Activated B cell treated with CpG ODN at 0.5 μM for 24 hours (primary cell): ENCODE results near the gene MAGIX. TPM values are rescaled to one million over a fixed set of nuclear protein-coding genes. Genes with fewer than 3 reads are reported as not detected.

Source experiments
- ATAC-seq: fragments of 200-7000 bp; cut with Tn5 transposase; one replicate; pipeline ENCODE4 v1.10.0; 2021; ENCODE audit warnings: low read depth, mild to moderate bottlenecking, moderate library complexity
- CTCF ChIA-PET: fragments of 350-600 bp; sonication (Branson Sonifier 250); formaldehyde crosslinking; loops from one replicate; lab custom pipeline; 2021; ENCODE audit warnings: antibody characterized with exemption; lab: Charles Lee
- POLR2A ChIA-PET: fragments of 350-600 bp; sonication (Branson Sonifier 250); formaldehyde crosslinking; loops from one replicate; lab custom pipeline; 2021; ENCODE audit warnings: antibody characterized with exemption; lab: Charles Lee
- DNase-seq: peaks from one replicate; pipeline ENCODE4 v3.0.0; 2022
- H3K27ac Mint-ChIP-seq: one replicate; pipeline ENCODE4 v1.8.0; 2020; ENCODE audit warnings: mixed read lengths
- H3K27me3 Mint-ChIP-seq: one replicate; pipeline ENCODE4 v1.8.0; 2021; ENCODE audit warnings: mixed read lengths
- H3K36me3 Mint-ChIP-seq: one replicate; pipeline ENCODE4 v1.8.0; 2021; ENCODE audit warnings: low read depth, mixed read lengths
- H3K4me1 Mint-ChIP-seq: one replicate; pipeline ENCODE4 v1.8.0; 2021; ENCODE audit warnings: mixed read lengths
- H3K4me3 Mint-ChIP-seq: one replicate; pipeline ENCODE4 v1.8.0; 2020; ENCODE audit warnings: mild to moderate bottlenecking, mixed read lengths
- H3K9me3 Mint-ChIP-seq: one replicate; pipeline ENCODE4 v1.8.0; 2020; ENCODE audit warnings: mixed read lengths
- CTCF ChIP-seq: fragments of 200-600 bp; IDR thresholded peaks from one replicate; pipeline ENCODE4 v1.8.0; 2022; ENCODE audit warnings: antibody characterized with exemption, mild to moderate bottlenecking
- intact Hi-C: fragments of 100-400 bp; cut with micrococcal nuclease; formaldehyde crosslinking; loops from one replicate; pipeline ENCODE4 v1.15.1; 2024
- total RNA-seq: library from RNA; stranded (reverse); gene quantifications from 2 replicates; pipeline ENCODE4 v1.2.3, GENCODE V29; 2022

MAGIX gene
- total RNA-seq, 1 donor from 2014 or later, result 1.5 TPM

GRCh38 chrX:49214996-49215526, 52.5 kb downstream of the MAGIX start:
- H3K9me3 Mint-ChIP-seq, result no peaks in the 10 kb centered on the region
- H3K27me3 Mint-ChIP-seq, result no peaks in the 10 kb centered on the region
- DNase-seq (no peak), ATAC-seq (no peak)
- H3K36me3 Mint-ChIP-seq, result peaks cover 1% of the 10 kb centered on the region
- ChIA-PET CTCF (no interaction called here), POLR2A (no interaction called here)
- intact Hi-C loops, result no loop called here
- H3K4me3 Mint-ChIP-seq, result no peak overlapping the region
- H3K27ac Mint-ChIP-seq, result no peak overlapping the region
- no peak for TF ChIP-seq CTCF
- H3K4me1 Mint-ChIP-seq, result no peaks in the 10 kb centered on the region

Other genes starting within 250 kb of the MAGIX start
- gene PIM2, start 243.7 kb upstream of the MAGIX start, total RNA-seq, result 321 and 351 TPM in 2 replicates
- gene OTUD5, start 205.2 kb upstream of the MAGIX start, total RNA-seq, result 76.0 and 78.1 TPM in 2 replicates
- 0.66 and 1.8 TPM in 2 replicates for gene KCND1, start 190.9 kb upstream of the MAGIX start, total RNA-seq
- gene GRIPAP1, start 160.5 kb upstream of the MAGIX start, total RNA-seq, result 97.3 and 117 TPM in 2 replicates
- gene TFE3, start 119.4 kb upstream of the MAGIX start, total RNA-seq, result 31.1 and 33.3 TPM in 2 replicates
- 7.9 and 8.9 TPM in 2 replicates for gene CCDC120, start 103.8 kb upstream of the MAGIX start, total RNA-seq
- gene PRAF2, start 88.8 kb upstream of the MAGIX start, total RNA-seq, result 10.6 and 11.6 TPM in 2 replicates
- 48.8 and 55.8 TPM in 2 replicates for gene WDR45, start 82.9 kb upstream of the MAGIX start, total RNA-seq
- gene GPKOW, start 39.0 kb upstream of the MAGIX start, total RNA-seq, result 18.7 and 19.6 TPM in 2 replicates
- gene PLP2, start 9.1 kb downstream of the MAGIX start, total RNA-seq, result 97.2 and 111 TPM in 2 replicates
- 11.8 and 13.8 TPM in 2 replicates for gene PRICKLE3, start 23.6 kb downstream of the MAGIX start, total RNA-seq
- gene SYP, start 37.4 kb downstream of the MAGIX start, total RNA-seq, result 0.82 and 1.6 TPM in 2 replicates
- gene CACNA1F, start 70.6 kb downstream of the MAGIX start, total RNA-seq, result 2.6 and 3.0 TPM in 2 replicates
- 26.8 and 31.3 TPM in 2 replicates for gene CCDC22, start 72.7 kb downstream of the MAGIX start, total RNA-seq
- 0.12 and 0.29 TPM in 2 replicates for gene FOXP3, start 102.0 kb downstream of the MAGIX start, total RNA-seq
- gene PPP1R3F, start 107.0 kb downstream of the MAGIX start, total RNA-seq, result 5.9 and 7.4 TPM in 2 replicates
- gene GAGE10, start 140.9 kb downstream of the MAGIX start, total RNA-seq, result not detected in 2 replicates
- not detected in 2 replicates for gene GAGE12J, start 159.3 kb downstream of the MAGIX start, total RNA-seq
- gene GAGE13, start 168.8 kb downstream of the MAGIX start, total RNA-seq, result not detected in 2 replicates